ENCODE measurements around the gene ARGLU1.

Gene ARGLU1

DNA sequence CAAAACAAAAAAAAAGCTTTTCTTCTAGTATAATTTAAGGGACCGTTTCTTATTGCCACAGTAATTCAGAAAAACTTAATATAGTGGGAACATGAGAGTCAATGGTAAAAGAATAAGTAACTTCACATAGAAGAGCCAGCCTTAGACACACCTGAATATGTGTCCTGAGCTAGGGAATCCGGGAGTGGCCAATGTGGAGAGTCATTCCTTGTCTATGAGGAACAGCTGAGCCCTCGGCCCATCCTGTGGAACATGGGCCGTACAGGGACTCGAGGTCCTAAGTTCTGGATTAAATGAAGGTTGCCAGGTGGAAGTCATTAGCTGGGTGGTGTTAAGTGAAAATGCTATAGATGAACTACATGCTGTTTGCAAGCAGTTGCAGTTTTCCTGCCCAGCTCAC is 64.7 kb downstream of the ARGLU1 start:
- no peak for DNase-seq (ENCODE audit: low read depth in 2 of 2)

DNA sequence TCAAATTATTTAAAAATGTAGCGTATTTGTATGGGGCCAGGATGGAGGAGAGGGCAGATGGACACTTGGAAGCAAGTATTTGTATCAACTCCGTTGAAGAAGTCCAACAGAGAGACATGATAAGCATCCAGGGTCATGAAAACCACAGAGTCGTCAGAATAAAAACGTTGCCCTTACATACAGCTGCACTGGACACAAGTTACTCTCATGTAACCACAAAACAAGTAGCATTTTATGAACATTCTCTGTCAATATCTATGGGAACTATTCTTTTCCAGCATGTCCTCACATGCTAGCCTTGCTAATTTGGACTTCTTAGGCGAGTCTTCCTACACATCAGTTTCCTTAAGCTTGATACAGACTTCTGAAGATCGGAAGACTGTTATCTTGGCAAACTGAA is 67.5 kb downstream of the ARGLU1 start:
- DNase-seq (ENCODE audit: low read depth in 2 of 2), result no peak

DNA sequence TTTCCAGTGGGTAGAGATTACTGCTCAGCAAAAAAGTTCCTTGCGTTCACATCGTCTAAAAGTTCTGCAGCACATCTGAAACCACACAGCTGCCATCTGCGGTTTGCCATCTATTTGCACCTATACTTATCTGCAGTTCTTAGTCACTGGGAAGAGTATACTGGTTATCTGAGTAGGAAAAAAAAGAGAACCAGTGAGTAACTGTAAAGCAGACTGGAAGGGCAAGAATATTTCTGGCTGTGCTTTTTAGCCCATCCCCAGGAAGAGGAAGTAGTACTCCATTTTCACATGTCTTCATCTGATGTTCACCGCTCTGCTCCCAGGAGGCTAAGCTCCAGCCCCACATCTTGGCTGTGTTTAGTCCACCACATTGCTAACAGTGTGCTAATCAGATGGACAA is 68.0 kb downstream of the ARGLU1 start:
- DNase-seq (ENCODE audit: low read depth in 2 of 2), result no peak

DNA sequence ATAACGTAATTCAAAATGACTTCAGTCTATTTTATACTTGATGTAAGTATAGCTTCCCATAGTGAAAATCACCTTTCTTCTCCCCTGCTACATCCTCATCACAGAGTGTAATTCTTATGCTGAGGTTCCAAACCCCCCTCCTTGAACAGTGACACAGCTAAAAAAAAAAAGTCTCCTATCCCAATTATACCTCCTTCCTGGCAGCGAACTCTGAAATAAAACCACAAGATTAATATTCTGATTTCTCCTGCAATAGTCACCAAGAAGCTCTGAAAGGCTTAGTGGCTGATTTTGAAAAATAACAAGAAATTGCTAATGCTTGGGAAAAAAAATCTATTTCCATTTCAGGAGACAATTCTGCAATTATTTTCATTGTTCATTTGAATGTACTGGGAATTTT is 68.8 kb downstream of the ARGLU1 start:
- DNase-seq (ENCODE audit: low read depth in 2 of 2), result no peak

DNA sequence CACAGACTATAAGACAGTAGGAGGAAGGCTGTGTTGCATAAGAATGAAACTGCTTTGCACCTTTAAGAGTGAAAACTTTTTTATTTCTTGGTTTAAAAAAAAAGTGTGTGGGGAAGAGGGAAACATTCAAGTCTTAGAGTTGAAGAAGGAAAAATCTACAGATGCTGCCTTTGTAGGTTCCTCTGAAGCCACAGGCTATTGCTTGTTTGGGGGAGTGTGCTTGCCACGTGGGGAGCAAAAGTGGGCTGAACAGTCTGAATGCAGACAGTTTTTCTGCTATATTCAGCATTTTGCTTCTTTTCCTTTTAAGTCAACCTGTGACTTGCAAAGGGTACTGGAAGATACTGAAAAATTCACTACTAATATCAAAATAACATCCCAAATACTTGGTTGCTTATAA is 69.4 kb downstream of the ARGLU1 start:
- DNase-seq (ENCODE audit: low read depth in 2 of 2), result no peak

DNA sequence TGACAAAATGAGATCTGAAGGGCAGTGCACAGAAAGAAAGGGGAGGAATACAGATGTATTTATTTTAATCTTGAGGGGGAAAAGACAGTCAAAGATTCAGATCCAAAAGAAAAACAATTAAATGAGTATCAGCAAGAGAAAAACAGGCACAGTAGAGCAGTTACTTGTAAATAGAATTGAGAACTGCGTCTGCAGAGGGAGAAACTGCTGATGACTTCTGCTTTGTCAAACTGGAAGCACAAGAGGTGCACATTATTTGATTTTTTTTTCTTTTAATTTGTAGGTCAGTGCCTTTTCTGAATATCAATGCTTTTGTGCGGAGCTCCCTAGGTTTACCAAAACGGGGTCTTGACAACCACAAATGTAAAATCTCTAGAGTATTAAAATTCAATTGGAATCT is 69.8 kb downstream of the ARGLU1 start:
- DNase-seq (ENCODE audit: low read depth in 2 of 2), result no peak

DNA sequence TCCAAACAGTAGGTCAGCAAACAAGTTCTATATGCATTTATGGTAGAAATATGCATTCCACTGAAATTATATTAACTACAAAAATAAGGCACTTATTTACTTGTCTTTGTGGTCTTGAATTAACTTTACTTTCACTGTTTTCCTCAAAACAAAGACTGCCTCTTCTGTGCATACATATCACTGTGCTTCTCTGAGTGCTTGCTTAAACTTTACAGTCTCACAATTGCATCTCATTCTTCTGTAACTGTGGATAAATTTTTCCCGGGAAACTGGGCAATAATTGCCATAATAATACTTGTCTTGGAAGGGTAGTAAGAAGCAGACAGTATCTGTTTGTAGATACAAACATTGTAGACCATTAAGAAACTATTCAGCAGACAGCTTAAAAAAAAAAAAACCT is 70.9 kb downstream of the ARGLU1 start:
- DNase-seq (ENCODE audit: low read depth in 2 of 2), result no peak

DNA sequence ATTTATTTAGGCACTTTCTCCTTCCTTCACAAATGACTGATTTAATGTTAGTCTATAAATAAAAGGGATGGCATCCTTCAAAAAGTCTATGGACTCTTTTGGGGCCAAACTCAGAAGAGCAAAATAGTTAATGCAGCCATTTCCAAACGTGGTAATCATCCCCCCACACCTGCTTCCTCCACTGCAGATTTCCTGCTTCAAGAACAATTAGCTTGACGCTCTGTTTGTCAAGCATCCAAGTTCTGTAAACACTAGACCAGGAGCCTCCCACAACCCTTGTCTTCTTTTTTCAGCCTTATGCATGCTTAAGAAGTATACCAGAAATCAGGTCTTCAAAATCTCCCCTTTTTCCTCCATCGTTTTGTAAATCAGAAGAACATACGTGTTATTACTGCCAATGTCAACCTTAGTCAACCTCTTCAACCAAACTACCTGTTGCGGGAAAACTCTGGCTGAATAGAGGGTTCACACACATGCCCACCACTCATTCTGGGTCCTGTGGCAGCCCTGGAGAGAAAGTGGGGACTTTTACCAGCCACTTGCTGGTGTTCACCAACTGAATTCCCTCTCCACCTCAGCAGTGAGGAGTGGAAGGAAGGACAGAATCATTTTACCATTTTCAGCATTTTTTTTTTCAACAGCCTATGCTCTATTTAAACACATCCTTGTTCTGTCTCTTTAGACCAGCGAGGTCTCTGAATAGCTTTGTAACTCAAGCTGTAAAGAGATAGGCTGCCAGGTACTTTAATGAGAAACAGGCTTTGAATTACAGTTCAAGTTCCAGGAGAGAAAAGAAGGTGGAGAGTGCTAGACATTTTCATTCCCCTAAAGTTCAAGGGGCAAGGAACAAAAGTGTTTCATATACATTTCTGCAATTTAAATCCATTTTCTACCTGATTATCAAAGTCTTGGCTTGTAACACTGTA is 71.6 kb downstream of the ARGLU1 start:
- no peak for DNase-seq (ENCODE audit: low read depth in 2 of 2)

DNA sequence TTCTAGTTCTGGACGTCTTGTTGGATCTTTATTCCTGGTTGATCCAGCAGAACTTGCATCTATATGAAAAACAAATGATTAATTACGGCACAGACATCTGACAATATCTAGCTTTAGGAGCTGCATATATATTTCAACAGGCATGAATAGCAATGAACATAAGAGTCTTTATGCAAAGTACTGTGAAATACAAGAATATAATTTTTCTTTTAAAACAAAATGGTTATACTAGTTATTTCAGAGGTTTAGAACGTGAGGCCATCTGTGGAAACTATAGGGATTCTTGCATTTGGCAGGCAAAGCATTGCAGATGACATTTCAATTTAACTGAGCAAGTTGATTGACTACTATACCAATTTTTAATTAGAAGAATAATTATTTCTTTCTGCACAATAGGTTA is 73.0 kb downstream of the ARGLU1 start:
- no peak for DNase-seq (ENCODE audit: low read depth in 2 of 2)

DNA sequence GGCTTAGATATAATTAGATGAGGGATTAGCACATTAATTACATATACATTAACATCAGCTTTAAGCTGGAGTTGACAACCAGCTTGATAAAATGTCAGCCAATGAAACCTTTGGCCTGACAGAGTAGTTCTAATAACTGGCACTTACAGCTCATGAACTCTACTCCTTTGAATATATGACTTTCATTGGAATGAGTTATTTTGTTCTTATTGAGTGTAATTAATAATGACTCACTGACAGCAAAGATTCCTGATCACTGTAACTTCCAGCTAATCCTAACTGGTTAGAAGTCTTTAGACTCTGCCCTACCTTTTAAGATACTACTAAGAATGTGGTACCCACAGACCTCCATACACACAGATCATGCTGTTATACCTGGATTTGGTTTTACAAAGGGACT is 73.4 kb downstream of the ARGLU1 start:
- DNase-seq (ENCODE audit: low read depth in 2 of 2), result no peak

DNA sequence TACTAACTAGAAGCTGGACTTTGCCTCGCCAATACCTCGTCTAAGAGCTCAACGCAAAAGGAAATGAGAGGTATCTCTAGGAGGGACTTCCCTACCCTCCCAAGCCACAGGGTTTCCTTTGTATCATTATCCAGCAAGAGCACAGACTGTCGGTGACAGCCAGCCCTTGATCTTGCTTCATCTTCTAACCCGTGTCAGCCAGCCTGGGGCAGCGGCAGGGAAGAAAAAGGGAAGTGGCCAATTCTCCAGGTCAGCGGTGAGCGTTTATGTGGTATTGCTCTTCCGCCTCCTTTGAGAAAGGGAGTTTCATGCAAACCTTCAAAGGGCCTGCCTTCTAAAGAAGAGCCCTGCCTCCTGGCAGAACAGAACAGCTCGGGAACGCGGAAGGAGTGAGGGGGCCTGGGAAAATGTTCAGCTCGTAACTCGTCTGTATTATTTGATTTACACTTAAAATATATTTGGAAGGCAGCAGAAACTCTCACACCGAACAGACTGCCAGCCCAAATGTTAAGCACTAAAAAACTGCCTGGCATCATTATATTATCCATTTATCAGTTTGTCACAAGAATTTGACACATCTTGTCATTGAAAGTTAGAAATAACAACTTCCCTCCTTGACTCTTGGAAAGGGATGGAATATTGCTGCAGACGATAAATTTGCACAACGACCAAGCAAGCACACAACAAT is 74.3 kb downstream of the ARGLU1 start:
- DNase-seq (ENCODE audit: low read depth in 2 of 2), result no peak

DNA sequence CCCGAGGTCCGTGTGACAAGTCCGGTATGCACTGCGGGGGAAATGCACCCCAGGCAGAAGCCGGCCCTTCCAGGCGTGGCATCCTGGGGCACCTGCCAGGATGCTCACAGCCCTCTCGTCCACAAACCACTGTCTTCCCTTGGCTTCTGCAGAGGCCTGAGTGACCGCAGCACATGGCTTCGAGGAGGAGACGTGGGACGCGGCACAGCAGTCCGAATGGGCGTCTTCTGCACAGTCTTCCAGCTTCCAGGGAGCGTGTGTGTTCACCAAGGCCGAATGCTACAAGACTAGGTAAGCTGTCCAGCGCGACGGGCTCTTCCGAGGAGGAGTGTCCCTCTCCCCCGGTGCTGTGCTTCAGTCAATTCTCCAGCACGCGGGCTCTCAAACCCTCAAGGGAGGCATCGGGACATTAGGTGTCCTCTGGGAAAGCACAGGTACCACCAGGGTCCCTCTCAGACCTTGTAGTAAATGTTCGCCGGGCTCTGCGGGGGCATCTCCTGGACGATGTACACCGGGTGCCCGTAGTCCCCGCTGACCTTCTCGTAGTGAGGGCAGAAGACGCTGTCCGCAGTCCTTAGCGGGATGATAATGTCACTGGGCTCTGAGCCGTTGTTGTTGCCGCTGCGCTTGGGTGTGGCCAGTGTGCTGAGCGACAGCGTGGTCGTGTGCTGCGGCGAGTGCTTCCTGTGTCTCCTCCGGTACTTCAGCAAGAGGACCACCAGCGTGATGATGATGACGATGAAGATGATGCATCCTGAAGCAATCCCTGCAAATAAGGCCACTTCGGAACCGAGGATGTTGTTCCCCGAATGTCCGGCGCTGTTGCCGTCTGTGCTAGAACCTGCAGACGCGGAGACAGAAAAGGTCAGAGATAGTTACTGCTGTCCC is 75.1 kb downstream of the ARGLU1 start:
- no peak for DNase-seq (ENCODE audit: low read depth in 2 of 2)

DNA sequence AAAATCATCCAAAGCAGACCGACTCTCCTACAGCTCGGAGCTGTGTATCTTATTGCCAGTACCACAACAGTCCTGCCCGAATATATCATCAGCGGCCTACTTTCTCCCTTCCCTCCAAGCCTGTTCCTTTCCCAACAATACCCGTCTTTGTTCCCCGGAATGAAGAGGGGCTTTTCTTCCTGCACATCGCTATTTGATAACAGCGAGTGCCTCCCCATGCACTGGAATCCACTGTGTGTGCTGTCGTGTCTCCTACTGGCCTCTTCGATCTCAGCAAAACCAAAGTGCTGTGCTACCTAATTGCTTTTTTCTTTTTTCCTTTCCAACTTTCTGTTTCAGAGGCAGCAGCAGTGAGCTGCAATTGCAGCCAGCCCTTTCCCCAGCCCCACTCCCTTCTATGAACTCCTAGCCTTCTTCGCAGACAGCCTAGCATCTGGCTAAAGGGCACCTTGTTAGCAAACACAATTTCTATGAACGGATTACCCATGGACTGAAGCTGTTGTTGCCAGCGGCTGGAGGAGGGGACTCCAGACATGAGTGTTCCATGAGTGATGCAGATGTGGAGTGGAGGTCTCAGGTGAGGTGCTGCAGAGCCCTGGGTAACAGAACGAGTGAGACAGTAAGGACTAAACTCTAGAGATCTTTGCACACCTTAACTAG is 75.9 kb downstream of the ARGLU1 start:
- no peak for DNase-seq (ENCODE audit: low read depth in 2 of 2)
